GM18526 (cell line): ENCODE measurements around the gene SPATA1.

Experiments used
- POLR2A ChIP-seq: IDR thresholded peaks from 3 replicates; pipeline ENCODE4 v1.6.1; 2011; ENCODE audit not compliant: insufficient read length; ENCODE audit errors: extremely low read depth

The SPATA1 gene

DNA sequence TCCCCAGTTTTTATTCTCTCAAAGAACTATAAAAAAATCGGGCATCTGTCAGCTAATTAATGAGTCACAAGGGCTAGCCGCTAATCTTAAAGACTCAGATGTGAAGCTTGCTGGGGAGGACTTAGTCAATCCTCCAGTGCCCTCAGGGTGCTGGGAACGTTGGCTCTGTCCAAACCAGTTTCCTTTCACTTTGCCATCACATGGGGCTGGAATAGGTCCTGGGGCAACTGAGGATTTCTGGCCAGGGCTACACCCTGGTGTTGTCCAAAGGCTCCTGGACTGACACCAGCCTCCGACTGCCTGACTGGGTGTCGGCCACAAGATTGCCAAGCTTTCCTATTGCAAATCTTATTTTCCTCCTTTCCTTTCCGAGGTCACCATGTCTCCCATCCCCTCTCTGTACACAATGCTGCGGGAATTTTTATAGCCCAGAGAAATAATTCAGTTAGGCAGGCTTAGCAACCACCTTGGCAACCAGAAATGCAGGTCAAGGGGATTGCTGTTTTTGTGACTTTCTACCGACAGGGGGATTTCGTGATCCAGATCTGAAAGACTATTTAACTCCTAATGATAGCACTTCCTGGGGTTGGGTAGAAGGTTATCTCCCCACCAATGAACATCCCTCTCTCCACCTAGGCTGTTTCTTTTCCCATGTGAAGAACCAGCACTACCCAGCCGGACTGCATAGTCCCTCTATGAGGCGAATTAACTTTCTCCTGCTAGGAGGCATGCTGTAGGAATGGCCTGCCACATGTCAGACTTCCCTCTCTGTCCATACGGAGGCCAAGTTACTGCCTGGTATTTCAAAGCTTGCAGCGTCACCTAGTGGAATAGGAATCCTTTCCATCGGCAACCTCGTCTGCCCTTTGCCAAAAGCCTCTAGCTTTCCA lies 98.0 kb downstream of the SPATA1 start:
- TF ChIP-seq POLR2A = no peak

DNA sequence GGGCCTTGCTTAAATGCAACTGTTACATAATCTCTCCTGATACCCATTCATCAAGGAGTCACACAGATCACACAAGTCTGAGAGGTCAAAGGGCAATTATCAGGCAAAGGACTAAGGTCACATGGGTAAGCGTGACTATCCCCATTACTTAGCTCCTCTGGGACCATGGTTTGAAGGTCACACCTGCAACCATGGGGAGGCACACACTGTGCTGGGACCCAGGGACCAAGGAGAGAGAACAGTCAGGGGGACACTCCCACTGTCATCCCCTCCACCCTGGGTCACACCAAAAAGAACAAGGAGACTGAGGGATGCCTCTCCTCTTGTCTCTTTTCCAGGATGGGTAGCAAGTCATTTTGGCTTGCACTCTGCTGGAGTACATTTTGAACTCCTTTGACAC lies 99.0 kb downstream of the SPATA1 start:
- TF ChIP-seq POLR2A = no peak

DNA sequence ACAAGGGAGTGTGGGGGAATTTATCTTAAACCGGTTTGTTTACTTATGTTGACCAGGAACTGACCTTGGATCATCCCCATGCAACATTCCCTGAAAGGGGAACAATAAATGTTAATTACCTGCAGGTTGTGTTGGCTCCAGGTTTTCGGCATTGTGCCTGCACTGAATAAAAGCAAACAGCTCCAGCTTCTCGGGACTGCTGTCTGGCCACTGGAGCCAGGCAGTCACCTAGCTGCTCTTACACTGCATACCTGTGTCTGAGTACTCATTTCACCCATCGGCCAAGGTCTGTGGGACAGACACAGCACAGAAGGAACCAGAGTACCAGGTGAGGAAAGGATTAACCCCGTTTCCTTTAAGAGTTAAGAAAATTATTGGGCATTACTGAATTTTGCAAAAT lies 100.8 kb downstream of the SPATA1 start:
- no peak for TF ChIP-seq POLR2A

DNA sequence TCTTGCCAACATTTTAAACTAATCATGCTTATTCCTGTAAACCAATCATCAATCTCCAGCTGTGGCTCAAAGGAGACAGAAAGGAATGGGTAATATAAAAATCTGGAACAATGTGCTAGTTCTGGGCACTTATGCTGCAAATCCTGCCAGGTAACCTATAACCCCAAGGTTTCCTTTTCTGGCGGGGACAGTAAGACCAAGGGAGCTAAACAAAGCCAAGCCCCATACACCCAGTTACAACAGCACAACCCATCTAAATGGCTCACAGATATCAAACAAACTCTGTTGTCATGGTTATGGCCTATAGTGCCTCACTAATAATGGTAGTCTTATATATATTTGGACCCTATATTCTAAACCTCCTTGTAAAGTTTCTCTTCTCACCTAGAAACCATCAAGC lies 104.9 kb downstream of the SPATA1 start:
- TF ChIP-seq POLR2A = no peak

DNA sequence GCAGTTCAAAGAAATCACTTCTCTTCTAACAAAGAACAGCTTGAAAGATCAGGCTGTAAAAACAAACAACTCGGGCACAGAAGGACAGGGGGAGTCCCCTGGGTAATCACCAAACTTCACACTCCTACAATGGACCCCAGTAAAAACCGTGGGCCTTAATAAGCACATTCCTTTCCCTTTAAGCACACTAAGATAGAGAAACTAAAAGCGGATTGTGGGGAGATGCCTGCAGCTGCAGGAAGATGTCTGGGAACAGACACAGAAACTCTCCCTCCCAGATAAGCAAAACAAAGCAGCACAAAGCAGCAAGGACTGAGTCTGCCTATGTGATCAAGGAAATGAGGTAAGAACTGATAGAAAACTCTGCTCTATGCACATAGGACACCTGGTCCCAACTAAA lies 105.6 kb downstream of the SPATA1 start:
- TF ChIP-seq POLR2A = no peak

DNA sequence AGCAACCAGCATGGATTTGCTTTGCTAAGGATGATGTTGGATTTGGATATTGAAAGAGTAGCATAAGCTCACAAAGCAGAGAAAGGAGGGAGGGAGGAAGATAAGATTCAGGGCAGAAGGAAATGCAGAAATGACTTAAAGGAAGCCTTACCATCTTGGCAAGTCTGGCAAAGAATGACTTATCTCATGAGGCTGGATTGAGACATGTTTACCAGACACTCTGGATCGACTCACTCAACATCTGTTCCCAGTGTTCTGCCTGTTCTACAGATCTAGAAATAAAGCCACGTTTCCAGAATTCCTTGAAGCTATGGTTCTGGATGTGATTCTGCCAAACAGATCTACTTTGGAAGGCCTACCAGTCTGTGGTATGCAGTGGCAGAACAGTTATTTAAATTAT lies 106.8 kb downstream of the SPATA1 start:
- no peak for TF ChIP-seq POLR2A

DNA sequence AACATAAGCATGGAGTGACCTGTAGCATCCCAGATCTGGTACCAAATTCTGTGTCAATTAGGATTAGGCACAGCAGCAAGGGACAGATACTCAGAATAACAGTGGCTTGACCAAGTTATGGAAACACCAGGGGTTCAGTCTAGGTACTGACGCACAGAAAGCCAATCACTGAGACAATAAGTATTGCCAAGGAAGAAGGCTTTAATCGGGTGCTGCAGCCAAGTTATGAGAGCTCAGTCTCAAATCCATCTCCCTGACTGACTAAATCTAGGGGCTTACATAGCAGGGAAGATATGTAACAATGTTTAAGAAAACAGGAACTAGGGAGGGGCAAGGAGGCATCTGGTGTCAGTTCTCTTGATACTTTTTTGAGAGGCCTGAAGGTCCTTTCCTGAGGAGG lies 107.7 kb downstream of the SPATA1 start:
- TF ChIP-seq POLR2A = no peak

DNA sequence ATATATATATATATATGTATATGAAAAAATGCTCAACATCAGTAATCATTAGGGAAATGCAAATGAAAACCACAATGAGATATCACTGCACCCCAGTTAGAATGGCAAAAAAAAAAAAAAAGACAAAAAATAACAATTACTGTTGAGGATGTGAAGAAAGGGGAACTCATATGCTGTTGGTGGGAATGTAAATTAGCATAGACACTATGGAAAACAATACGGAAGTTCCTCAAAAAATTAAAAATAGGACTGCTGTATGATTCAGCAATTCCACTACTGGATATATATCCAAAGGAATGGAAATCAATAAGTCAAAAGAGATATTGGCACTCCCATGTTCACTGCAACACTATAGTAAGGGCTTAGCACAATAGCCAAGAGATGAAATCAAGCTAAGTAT lies 109.6 kb downstream of the SPATA1 start:
- TF ChIP-seq POLR2A = no peak
